ENCODE results near the gene MRPS31. TPM values are rescaled to one million over a fixed set of nuclear protein-coding genes. Genes with fewer than 3 reads are reported as not detected.

The MRPS31 gene
- total RNA-seq, 1 donor from 2014 or later: 61.5 TPM

DNA sequence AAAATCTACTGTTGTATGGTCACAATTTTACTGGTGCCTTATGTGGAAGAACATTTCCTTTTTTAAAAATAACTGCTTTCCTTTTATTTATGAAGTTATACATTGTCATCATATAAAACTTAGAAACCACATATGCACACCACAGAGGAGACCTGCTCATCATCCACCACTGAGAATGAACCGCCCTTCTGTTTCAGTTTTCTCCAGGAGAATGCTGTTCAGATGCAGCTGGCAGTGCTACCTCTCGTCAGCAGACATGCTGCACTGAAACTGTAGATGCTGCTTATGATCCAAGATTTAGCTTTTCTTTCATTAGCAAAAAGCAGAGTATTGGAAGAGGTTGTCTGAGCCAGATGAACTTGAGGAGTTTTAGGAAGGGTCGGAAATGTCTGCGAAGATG lies 28.5 kb upstream of the MRPS31 start:
- Mint-ChIP-seq H3K4me1 (no peaks in the 10 kb centered on the region), H3K9me3 (no peaks in the 10 kb centered on the region), H3K27ac (no peak overlapping the region), H3K36me3 (peaks cover 19% of the 10 kb centered on the region), H3K4me3 (no peak overlapping the region), H3K27me3 (ENCODE audit: insufficient read depth, low read depth) (peaks cover 3% of the 10 kb centered on the region)
- no peaks in the 10 kb centered on the region for H4K20me1 ChIP-seq (ENCODE audit: low read depth)
- DNase-seq (ENCODE audit: low spot score): no peak
- no peaks in the 10 kb centered on the region for H3K4me1 ChIP-seq
- no peak overlapping the region for H3K4me2 ChIP-seq
- no peaks in the 10 kb centered on the region for H3K79me2 ChIP-seq (ENCODE audit: low read depth)
- TF ChIP-seq CTCF (IDR thresholded peaks at IDR 0.05) (no peak), EZH2phosphoT487 (IDR thresholded peaks at IDR 0.05) (no peak), EZH2 (IDR thresholded peaks at IDR 0.05) (no peak)
- no peaks in the 10 kb centered on the region for H3K9me3 ChIP-seq (ENCODE audit: low read depth)
- no peak overlapping the region for H3K27ac ChIP-seq
- H3K9ac ChIP-seq: no peak overlapping the region
- H3K27me3 ChIP-seq: no peaks in the 10 kb centered on the region
- H3K4me3 ChIP-seq: no peak overlapping the region
- H3K36me3 ChIP-seq: no peaks in the 10 kb centered on the region
- H2AFZ ChIP-seq (replicated peaks): no peak overlapping the region
- no peaks in the 10 kb centered on the region for H3F3A ChIP-seq (ENCODE audit: low read depth)

- Mint-ChIP-seq H3K27me3 (ENCODE audit: insufficient read depth, low read depth) (peaks cover 3% of the 10 kb centered on the region), H3K4me1 (no peaks in the 10 kb centered on the region), H3K36me3 (peaks cover 16% of the 10 kb centered on the region)
Observed at GRCh38 chr13:40798380-40798779, 27.4 kb upstream of the MRPS31 start.

DNA sequence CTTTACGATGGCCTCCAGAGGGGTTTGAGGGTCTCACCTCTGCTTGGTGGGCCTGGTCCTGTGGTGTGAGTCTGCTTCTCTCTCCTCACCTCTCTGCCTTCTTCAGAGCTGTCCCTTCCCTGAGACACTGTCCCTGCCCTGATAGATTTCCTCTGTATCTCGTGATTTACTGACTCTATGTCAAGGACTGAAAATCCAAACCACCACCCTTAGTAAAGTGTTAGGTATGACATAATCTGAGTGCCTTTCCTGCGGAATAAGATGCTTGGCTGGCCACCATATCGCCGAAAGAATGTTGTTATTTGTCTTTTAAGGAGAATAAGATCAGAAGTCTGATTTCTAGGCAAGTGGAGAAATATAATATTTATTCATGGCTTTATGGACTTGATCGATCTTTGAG lies 25.7 kb upstream of the MRPS31 start:
- H3K36me3 Mint-ChIP-seq: peaks cover 13% of the 10 kb centered on the region
- H2AFZ ChIP-seq (replicated peaks): no peak overlapping the region
- no peaks in the 10 kb centered on the region for H4K20me1 ChIP-seq (ENCODE audit: low read depth)
- no peaks in the 10 kb centered on the region for H3K27me3 ChIP-seq
- no peak overlapping the region for H3K27ac Mint-ChIP-seq
- DNase-seq (ENCODE audit: low spot score): no peak
- no peaks in the 10 kb centered on the region for H3K4me1 Mint-ChIP-seq
- peaks cover 3% of the 10 kb centered on the region for H3K27me3 Mint-ChIP-seq (ENCODE audit: insufficient read depth, low read depth)
- H3K36me3 ChIP-seq: no peaks in the 10 kb centered on the region
- H3K4me3 ChIP-seq: no peak overlapping the region
- H3K9ac ChIP-seq: no peak overlapping the region
- H3K4me2 ChIP-seq: no peak overlapping the region
- no peak overlapping the region for H3K27ac ChIP-seq
- no peaks in the 10 kb centered on the region for H3K9me3 ChIP-seq (ENCODE audit: low read depth)
- peaks cover 4% of the 10 kb centered on the region for H3K79me2 ChIP-seq (ENCODE audit: low read depth)
- H3F3A ChIP-seq (ENCODE audit: low read depth): no peaks in the 10 kb centered on the region
- H3K4me1 ChIP-seq: no peaks in the 10 kb centered on the region
- H3K9me3 Mint-ChIP-seq: no peaks in the 10 kb centered on the region
- H3K4me3 Mint-ChIP-seq: no peak overlapping the region
- no peak for TF ChIP-seq CTCF (IDR thresholded peaks at IDR 0.05)
- TF ChIP-seq EZH2 (IDR thresholded peaks at IDR 0.05): no peak
- no peak for TF ChIP-seq EZH2phosphoT487 (IDR thresholded peaks at IDR 0.05)

More at GRCh38 chr13:40798380-40798779, 27.4 kb upstream of the MRPS31 start:
- Histone ChIP-seq H4K20me1 (ENCODE audit: low read depth) (no peaks in the 10 kb centered on the region), H3F3A (ENCODE audit: low read depth) (no peaks in the 10 kb centered on the region), H2AFZ (replicated peaks) (no peak overlapping the region), H3K9me3 (ENCODE audit: low read depth) (no peaks in the 10 kb centered on the region), H3K27me3 (no peaks in the 10 kb centered on the region), H3K4me3 (no peak overlapping the region), H3K4me1 (no peaks in the 10 kb centered on the region), H3K4me2 (no peak overlapping the region), H3K79me2 (ENCODE audit: low read depth) (no peaks in the 10 kb centered on the region), H3K27ac (no peak overlapping the region), H3K36me3 (no peaks in the 10 kb centered on the region), H3K9ac (no peak overlapping the region)
- no peak for TF ChIP-seq EZH2phosphoT487 (IDR thresholded peaks at IDR 0.05)
- TF ChIP-seq EZH2 (IDR thresholded peaks at IDR 0.05): no peak
- no peak for TF ChIP-seq CTCF (IDR thresholded peaks at IDR 0.05)
- H3K27ac Mint-ChIP-seq: no peak overlapping the region
- H3K9me3 Mint-ChIP-seq: no peaks in the 10 kb centered on the region
- no peak for DNase-seq (ENCODE audit: low spot score)
- H3K4me3 Mint-ChIP-seq: no peak overlapping the region
